ENCODE measurements around the gene XPO4.
A peak's percentile ranks its signal among the peaks of the same experiment; 100 is the strongest.

The XPO4 gene

DNA sequence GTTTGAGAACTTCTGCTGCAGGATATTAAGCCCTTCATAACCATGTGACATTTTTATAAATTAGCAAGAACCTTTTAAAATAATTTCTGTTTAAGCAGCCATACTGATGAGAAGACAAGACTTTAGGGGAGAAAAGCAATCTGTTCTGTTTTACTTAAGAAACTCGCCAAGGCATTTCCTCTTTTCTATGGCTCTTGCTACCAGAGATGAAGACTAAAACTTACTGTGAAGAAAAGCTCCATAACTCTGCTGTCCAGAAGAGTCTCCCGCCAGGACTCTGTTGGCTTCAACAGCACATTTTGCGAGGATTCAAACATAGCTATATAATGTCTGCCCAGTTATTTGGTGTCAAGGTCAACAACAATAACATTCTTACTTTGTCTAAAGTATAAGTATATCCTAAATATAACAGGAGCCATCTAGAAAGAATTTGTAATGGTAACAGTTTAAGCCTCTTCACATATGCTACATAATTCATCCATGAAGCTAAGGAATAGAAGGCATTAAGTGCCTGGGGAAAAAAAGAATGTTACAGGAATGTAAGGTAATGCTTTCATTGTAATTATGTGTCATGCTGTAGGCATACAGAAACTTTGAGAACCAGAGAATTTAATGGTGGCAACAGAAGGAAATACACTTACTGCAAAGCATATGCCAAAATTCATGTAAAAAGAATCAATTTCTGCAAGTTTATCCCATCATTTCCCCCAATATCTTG is 75.5 kb downstream of the XPO4 start:
- DNase-seq: no peak

DNA sequence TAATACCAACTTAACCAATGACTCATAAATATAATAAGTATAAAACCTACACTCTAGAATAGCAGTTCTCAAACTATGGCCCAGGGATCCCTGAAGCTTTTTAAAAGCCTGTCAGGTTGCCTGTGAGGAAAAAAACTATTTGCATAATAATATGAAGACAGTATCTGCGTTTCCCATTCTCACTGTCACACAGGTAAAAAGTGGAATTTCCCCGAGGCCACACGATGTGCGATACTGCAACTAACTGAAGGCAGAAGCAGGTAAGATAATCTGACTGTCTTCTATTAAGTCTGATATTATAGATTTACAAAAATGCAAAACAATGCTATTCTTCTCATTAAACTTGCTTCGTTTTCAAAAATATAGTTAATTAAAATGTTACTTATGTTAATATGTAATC is 76.2 kb downstream of the XPO4 start:
- DNase-seq: no peak

DNA sequence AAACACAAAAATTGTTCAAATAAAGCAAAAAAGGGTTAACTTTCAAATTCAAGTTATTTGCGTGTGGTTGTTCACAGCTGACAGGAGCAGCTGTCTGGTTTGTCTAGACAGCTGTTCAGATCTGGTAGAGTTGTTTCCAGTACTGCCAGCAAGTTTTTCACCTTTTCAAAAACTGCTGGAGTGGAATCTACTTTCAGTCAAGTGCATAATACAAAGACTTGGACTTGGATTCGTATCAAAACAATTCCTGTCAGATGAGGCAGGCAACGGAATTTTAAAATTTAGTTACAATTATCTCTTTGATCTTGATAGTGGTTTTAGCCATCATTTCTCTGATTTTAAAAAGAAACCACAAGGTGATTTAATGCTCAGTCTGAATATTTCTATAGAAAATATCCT is 77.1 kb downstream of the XPO4 start:
- peak; percentile 41 for DNase-seq

GRCh38 chr13:20824762-20825476 is 77.6 kb downstream of the XPO4 start:
- DNase-seq: no peak

DNA sequence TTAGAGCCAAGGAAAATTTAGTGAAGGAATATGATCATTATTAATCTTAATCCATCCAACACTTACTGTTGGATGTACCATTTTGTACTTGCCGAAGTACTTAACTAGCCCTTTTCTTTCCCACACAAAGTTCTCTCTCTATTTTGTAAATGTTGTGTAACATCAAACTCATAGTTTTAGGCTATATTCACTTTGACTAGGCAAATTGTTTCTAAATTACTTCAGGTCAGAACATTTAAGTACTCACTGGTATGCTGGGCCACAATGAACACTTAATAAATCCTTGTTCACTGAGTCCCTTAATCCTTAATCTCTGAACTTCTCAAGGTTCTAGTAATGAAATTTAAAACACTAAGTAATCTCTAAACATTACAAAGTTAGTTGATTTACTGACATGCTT is 79.5 kb downstream of the XPO4 start:
- no peak for DNase-seq

DNA sequence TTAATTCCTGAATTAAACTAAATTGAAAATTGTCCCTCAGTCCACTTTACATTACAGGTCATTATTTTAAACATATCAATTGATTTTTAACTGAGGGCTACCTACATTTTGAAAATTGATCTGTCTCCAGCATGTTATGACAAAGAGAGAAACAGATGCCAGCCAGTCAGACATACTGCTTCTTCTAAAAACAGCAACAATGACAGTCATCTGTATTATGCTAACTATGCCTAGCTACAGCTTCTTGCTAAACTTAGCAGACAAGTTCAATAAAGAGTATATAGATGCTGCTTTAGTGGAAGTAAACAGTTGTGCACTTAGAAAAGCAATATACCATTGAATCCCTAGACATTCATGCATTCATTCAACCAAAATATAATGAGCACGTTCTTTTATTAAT is 80.1 kb downstream of the XPO4 start:
- DNase-seq: no peak

- no peak for DNase-seq
Measured at GRCh38 chr13:20819715-20820114, 82.8 kb downstream of the XPO4 start.

- DNase-seq: no peak
Measured at GRCh38 chr13:20815464-20815863, 87.1 kb downstream of the XPO4 start.

DNA sequence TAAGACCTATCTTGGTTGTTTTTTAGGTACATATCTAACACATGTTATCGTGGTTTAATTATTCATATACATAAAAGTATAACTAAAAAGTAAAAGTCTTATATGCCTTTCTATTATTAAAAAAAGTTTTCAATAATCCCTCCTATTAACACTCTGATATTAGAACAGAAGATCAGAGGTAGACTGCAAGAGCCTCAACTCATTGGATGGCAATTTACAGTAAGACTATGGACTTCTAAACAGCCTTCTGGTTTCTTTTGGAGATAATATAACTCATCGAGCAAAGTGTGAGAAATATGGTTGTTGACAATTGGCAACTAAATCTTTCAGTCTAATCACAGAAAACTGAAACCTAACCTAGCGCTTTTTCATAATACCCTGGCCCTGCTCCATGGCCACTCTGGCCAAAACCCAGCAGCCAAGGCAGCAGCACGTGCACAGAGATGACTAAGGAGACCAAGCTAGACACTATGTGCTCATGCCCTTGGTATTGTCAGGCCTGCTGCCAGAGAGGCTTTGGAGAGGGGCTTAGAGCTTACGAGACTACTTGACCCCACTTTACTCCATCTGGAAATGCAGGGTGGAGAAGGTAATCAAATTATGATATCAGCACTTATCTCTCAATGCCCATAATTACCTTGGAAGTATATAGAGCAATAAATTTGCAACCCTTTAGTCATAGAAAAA is 88.2 kb downstream of the XPO4 start:
- DNase-seq: peak; percentile 96

DNA sequence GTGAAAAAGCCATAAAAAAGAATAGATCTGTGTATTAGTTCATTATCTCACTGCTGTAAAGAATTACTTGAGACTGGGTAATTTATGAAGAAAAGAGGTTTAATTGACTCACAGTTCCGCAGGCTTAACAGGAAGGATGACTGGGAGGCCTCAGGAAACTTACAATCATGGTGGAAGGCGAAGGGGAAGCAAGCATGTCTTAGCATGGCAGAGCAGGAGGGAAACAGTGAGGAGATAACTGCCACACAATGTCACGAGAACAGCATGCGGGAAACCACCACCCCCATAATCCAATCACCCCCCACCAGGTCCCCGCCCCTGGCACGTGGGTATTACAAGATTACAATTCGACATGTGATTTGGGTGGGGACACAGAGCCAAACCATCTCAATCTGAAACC is 89.7 kb downstream of the XPO4 start:
- no peak for DNase-seq

GRCh38 chr13:20810808-20811207 is 91.7 kb downstream of the XPO4 start:
- no peak for DNase-seq

DNA sequence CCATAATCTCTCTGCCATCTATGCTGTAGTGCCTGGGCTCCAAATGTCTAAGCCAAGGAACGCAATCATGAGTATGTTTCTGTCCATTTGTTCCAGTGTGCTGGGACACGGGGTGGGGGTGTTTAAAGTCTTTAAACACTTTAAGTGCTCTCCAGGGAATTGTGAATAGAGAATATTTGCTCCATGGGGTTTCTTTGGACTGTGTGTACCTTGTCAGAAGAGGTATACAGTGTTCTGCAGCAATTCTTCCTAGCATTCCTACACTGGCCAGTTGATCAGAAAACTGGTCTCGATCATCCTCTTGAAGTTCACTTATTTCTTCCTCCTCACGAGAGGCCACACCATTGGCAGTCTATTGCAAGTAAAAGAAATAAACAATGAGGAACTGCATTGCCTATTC is 93.7 kb downstream of the XPO4 start:
- DNase-seq: no peak

GRCh38 chr13:20803180-20803965 is 99.2 kb downstream of the XPO4 start:
- DNase-seq: no peak

DNA sequence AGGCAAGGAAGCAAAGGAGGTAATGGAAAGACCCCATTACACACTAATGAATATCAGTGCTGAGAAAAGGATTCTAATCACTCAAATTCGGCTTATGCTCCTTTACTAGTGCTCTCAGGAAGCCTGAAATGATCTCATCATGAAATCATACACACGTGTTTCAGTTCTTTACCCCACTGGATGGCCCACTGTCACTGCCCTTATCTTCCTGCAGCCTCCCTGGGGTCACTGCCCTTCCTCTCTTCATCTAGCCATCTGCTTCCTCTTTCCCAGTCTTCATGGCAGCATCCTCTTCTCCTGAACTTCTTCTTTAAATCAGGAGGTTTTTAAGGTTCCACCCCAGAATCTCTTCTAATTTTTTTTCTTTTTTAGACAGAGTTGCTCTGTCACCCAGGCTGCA is 100.8 kb downstream of the XPO4 start:
- DNase-seq: no peak

DNA sequence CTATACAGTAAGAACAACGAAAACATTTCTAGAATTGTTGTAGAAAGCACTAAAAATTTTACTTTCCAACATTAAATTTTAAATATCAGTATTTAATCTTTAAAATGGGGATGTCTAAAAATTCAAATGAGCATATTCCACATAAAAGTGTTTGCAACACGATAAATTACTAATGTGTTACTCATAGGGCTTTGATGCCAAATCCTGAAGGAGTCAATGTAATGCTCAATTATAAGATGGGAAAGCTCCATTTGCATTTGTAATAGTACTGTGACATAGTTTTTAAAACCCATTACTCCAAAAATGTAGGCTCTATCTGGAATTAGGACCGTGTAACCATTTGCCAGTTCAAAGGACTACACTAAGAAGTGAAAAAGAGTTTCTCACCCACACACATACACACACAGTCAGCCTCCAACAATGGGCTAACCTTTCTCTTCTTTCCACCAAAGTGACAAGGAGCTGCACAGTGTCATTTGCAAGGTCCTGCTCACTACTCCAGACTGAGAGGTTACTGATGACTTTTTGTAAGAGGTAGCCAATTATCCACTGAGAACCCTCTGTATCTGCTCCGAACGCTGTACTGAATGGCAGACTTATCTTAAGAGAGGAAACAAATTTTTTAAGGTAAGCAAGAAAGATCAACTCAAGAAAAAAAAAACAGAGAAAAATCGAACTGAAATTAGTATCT is 102.7 kb downstream of the XPO4 start:
- no peak for DNase-seq

- no peak for DNase-seq
Measured at GRCh38 chr13:20798027-20798426, 104.5 kb downstream of the XPO4 start.

DNA sequence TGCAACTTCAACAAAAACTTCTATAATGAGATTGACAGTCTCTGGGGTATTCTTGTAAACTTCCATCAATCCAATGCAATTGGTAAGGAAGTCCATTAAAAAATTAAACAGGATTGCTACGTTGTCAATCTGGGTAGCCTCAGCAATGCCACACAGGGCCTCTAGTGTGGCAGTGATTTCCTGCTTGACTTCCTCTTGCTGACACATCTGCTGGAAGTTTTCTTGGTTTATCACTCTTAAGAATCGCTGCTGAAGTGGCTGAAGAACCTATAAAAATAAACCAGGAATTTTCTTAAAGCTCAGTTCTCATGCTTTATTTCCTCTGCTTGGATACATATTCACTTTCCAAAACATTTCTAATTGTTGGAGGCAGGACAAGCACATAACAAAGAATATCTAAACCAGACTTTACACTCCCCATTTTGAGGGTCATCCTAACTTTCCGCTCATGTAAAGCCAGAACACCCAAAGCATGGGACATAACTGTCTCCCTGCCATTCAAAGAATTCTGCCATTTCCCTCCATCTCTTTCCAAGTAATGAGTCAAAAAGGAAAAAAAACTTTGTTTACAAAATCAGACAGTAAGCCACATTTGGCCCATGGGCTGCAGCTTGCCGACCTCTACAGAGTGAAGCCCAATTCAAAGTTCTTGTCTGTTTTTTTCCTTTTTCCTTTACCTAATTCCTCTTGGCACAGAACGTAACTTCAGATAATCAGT is 105.6 kb downstream of the XPO4 start:
- DNase-seq: no peak

- DNase-seq: no peak
Measured at GRCh38 chr13:20789665-20790064, 112.9 kb downstream of the XPO4 start.

DNA sequence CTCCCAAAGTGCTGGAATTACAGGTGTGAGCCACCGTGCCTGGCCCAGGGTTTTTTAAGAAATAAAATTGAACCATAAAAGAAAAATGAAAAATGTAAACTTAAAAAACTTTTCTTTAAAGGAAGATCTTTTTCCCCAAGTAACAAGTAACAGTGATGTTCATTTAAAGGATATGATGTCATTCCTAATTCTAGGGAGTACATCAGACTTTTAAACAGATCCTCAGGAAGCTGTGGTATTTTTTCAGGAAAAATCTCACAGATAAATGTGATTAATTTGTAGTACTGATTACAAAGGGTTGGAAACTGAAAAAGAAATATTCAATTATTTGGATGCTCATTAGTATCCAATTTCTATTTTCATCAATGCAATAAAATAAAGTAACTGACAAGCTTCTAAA is 114.2 kb downstream of the XPO4 start:
- DNase-seq: no peak

DNA sequence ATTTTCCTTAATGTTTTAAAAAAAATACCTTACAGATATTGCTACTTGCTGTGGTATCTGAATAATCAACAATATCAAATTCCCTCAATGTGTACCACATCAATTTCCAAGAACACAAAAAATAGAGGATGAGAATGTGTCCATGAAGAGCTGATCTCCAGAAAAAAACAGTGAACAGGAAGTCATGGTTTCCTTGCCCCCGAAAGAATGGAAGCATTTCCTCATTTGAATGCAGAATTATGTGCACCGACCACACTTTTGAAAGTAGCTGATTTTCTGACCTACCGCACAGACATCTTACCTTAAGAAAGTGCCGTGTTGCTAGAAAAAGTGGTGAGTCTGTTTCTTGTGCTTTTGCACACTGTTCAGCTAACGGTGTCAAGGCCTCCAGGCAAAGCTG is 115.4 kb downstream of the XPO4 start:
- DNase-seq: no peak

DNA sequence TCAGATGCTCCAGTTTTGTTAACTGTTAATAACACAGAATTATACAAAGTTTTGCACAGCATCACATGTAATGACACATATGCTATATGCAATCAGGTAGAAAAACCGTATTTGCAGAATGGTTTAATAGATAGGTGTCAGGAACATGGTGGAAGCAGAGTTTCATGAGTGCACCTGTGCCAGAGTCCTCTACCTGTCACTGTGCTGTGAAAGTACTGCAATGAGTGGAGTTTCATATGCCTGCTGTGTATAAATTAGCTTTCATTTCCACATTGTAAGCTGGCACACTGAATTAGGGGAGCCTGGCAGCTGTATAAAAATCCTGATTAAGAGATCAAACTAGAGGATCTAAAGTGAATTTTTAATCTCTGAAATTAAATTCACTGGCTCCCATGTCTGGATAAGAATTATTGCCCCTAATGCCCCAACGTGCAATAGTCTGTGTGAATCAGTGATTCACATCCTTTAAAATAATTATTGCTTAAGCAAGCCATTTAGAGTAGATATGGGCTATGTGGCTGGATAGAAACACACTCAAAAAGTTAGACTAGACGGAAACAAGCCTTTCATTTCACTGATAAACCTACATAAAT is 120.3 kb downstream of the XPO4 start:
- no peak for DNase-seq

DNA sequence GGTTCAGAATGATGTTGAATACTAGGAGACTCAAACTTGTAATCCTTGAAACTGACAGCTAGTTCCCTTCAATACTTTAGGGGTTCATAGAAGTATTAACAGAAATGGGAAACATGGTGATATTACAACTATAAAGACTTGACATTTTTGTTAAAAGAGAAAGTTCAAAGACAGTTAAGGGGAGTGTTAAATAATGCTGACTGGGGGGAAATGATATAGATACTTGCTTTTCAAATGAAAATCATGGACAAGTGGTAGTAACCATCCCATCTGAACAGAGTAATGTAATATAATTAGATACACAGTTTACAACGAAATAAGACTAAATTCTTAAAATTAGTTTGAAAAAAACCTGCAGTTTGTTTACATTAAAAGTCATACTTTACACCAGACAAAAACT is 122.2 kb downstream of the XPO4 start:
- DNase-seq: no peak
